Stimulated activated naive CD8-positive, alpha-beta T cell treated with anti-CD3 and anti-CD28 coated beads, Interleukin-15, Interleukin-2, amounts not matched to agents 100 ng/mL and 50 ng/mL, for 24 hours (primary cell): ENCODE data around the gene FBRS.

Experiments used
- H3K27ac Mint-ChIP-seq: one replicate; pipeline ENCODE4 v1.8.0; 2021; ENCODE audit warnings: mild to moderate bottlenecking, mixed read lengths
- H3K27me3 Mint-ChIP-seq: one replicate; pipeline ENCODE4 v1.8.0; 2021; ENCODE audit warnings: mixed read lengths
- H3K36me3 Mint-ChIP-seq: one replicate; pipeline ENCODE4 v1.8.0; 2021; ENCODE audit warnings: low read depth, mixed read lengths
- H3K4me1 Mint-ChIP-seq: one replicate; pipeline ENCODE4 v1.8.0; 2021; ENCODE audit warnings: low read depth, mixed read lengths
- H3K4me3 Mint-ChIP-seq: one replicate; pipeline ENCODE4 v1.8.0; 2021; ENCODE audit warnings: mild to moderate bottlenecking, mixed read lengths
- H3K9me3 Mint-ChIP-seq: one replicate; pipeline ENCODE4 v1.8.0; 2021; ENCODE audit warnings: mixed read lengths

FBRS gene

DNA sequence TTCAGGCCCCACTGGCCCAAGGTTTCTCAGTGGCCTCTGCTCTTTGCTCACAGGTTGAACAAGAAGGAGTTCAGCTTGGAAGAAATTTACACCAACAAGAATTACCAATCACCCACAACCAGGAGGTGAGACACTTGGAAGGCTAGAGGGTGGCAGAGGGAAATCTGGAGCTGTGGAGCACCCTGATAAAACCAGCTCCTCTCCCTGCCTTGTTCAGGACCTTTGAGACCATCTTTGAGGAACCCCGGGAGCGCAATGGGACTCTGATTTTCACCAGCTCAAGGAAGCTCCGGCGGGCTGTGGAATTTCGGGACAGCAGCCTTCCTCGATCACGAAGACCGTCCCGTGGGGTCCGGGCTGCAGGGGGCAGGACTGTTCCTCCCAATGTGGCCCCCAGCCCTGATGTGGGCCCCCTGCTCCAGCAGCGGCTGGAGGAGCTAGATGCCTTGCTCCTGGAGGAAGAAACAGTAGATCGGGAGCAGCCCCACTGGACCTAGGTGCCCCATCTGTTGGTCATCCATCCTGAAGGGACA, 2.4 kb upstream of the FBRS start:
- H3K36me3 Mint-ChIP-seq, result peaks cover 47% of the 10 kb centered on the region
- H3K27me3 Mint-ChIP-seq, result no peaks in the 10 kb centered on the region
- H3K4me1 Mint-ChIP-seq, result peaks cover 44% of the 10 kb centered on the region
- no peak overlapping the region for H3K4me3 Mint-ChIP-seq
- H3K9me3 Mint-ChIP-seq, result no peaks in the 10 kb centered on the region
- H3K27ac Mint-ChIP-seq, result no peak overlapping the region

DNA sequence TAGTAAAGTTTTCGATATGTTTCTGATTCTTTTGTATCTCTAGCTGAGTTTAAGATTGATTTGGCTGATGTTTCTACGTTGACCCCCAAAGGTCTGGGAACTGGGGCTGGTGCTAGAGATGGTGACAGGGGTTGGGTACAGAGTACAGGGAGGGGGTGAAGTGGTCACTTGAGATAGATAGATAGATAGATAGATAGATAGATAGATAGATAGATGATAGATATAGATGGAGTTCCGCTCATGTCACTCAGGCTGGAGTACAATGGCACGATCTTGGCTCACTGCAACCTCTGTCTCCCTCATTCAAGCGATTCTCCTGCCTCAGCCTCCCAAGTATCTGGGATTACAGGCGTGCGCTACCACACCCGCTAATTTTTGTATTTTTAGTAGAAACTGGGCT, 1.8 kb upstream of the FBRS start:
- Mint-ChIP-seq H3K27ac (peak overlapping the region; percentile 45), H3K4me1 (peaks cover 49% of the 10 kb centered on the region), H3K27me3 (no peaks in the 10 kb centered on the region), H3K9me3 (no peaks in the 10 kb centered on the region), H3K4me3 (no peak overlapping the region), H3K36me3 (peaks cover 52% of the 10 kb centered on the region)

DNA sequence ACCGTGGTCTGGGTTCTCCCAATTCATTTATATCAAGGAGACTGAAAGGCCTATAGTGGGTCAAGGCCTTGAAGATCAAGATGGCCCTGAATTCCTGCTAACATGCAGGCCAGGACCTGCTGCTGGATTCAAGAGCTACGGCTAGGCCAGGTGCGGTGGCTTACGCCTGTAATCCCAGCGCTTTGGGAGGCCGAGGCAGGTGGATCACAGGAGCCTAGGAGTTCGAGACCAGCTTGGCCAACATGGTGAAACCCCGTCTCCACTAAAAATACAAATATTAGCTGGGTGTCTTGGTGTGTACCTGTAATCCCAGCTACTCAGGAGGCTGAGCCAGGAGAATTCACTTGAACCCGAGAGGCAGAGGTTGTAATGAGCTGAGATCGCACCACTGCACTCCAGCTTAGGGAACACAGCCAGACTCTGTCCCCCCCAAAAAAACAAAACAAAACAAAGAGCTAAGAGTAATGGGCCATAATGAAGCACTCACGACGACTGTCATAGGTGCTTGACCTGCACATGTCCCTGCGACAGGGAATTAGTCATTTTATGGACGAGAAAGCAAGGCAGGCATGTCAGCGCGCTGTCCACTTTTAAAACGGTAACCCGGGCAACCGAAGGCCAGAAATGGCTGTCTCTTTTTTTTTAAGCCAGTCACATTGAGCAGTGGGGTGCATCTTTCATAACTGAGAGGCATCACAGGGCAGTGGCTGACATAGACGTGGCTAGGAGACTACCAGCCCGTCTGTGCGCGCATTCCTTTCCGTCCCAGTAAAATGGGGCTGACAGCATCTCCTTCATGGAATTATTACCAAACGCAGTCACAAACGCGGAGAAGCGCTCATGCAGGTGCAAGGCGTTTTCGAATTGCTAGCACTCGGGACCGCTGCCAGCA, 1.0 kb upstream of the FBRS start:
- Mint-ChIP-seq H3K4me3 (peak overlapping the region; percentile 82), H3K4me1 (peaks cover 51% of the 10 kb centered on the region), H3K27ac (peak overlapping the region; percentile 94), H3K36me3 (peaks cover 58% of the 10 kb centered on the region), H3K27me3 (no peaks in the 10 kb centered on the region), H3K9me3 (no peaks in the 10 kb centered on the region)

DNA sequence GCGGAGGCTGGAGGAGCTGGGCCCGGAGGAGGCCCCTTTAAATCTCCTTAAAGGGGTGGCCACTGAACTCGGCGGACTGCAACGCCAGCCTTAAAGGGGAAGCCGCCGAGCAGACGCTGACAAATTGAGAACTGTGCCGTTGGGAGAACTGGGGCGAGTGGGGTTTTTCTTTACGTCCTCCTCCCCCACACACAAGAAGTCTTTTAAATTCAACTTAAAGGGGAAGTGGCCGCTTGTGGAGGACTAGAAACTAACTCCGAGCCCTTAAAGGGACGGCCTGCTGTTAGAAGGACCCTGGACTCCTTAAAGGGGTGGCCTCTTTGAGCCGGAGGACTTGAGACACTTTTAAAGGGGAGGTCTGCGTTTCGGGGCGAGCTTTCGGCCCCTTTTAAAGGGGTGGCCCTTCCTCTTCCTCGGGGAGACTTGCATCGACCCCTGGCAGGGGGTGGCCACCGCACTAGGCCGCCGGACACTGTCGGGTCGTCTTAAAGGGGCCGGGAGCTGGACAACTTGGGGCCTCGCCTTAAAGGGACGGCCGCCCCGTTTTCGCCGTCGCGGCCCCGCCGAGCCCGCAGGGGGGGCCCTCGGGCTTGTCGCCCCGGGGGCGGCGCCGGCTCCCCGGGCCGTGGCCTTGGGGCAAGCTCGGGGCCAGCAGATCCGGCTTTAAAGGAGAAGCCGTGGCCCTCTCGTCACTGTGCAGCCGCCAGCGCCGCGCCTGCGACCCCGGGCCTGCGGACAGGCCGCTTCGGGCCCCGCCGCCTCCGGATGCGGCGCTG, 688 bp downstream of the FBRS start:
- peak overlapping the region; percentile 91 for H3K4me3 Mint-ChIP-seq
- H3K36me3 Mint-ChIP-seq, result peaks cover 61% of the 10 kb centered on the region
- peaks cover 54% of the 10 kb centered on the region for H3K4me1 Mint-ChIP-seq
- H3K27ac Mint-ChIP-seq, result peak overlapping the region; percentile 99
- H3K9me3 Mint-ChIP-seq, result no peaks in the 10 kb centered on the region
- no peaks in the 10 kb centered on the region for H3K27me3 Mint-ChIP-seq

DNA sequence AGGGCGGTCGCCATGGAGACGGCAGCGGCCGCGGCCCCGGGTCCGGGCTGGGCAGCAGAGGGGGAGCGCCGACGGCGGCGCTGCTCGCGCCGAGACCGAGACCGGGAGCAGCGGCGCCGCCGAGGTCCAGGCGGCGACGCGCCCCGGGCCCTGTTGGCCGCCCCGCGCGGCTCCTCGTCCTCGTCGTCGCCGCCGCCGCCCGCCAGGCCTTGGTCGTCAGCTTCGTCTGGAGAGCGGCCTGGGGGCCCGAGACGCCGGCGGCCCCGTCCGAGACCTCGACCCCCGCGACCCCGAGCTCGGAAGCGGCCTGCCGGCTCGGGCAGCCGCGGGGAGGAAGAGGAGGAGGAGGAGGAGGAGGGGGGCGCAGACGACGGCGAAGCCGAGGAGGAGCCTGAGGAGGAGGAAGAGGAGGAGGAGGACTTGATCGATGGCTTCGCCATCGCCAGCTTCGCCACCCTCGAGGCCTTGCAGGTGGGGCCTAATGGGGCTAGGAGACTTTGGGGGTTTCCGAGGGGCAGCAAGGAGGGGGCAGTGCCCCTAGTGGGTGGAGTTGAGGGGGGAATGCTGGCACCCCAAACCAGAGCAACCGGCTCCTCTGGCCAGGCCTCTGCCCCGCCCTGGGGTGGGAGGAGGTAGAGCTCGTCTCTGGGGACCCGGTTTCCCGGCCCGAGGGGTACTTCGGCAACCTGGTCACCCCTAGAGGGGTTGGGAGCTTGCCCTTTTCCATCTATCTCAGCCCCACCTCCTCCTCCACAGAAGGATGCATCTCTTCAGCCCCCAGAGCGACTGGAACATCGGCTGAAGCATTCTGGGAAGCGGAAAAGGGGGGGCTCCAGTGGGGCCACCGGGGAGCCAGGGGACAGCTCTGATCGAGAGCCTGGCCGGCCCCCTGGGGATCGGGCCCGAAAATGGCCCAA, 1.5 kb downstream of the FBRS start:
- Mint-ChIP-seq H3K4me1 (peaks cover 55% of the 10 kb centered on the region), H3K36me3 (peaks cover 56% of the 10 kb centered on the region), H3K4me3 (peak overlapping the region; percentile 97), H3K27me3 (no peaks in the 10 kb centered on the region), H3K27ac (peak overlapping the region; percentile 97), H3K9me3 (no peaks in the 10 kb centered on the region)

DNA sequence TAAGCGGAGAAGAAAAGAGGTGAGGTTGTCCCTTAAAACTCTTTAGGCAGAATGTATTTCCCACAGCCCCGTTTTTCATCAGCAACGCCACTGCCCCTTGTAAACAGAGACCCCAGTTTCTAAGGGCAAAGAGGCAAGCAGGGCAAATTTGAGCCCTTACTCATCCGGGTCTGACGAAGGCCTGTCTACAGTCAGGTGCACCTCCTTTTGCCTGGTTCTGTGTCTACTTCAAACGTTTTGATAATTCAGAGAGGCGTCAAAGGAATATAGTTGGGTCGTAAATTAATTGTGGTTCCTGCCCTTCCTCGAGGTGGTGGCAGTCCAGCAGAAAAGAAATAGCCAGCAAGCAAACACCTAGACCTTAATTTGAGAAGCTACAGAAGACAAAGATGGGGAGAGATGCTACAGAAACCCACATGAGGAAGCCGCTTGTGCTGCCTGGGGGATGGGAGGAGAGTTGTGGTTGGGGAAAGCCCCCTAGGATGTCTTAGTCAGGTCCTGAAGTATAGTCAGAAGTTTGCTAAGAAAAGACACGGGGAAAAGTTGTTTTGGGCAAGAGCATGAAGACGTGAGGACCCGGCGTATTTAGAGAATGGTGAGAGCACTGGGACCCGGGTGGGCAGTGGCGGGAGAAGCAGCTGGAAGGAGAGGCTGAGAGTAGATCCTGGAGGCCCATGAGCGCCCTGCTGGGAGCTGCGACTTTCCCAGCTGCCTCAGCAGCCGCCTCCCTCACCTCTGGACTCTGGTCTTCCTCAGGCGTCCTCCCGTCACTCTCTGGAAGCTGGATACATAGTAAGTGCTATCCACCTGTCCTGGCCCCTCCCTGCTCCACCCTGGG, 2.4 kb downstream of the FBRS start:
- H3K27me3 Mint-ChIP-seq, result no peaks in the 10 kb centered on the region
- H3K4me3 Mint-ChIP-seq, result peak overlapping the region; percentile 97
- no peaks in the 10 kb centered on the region for H3K9me3 Mint-ChIP-seq
- peak overlapping the region; percentile 97 for H3K27ac Mint-ChIP-seq
- H3K4me1 Mint-ChIP-seq, result peaks cover 55% of the 10 kb centered on the region
- peaks cover 59% of the 10 kb centered on the region for H3K36me3 Mint-ChIP-seq

DNA sequence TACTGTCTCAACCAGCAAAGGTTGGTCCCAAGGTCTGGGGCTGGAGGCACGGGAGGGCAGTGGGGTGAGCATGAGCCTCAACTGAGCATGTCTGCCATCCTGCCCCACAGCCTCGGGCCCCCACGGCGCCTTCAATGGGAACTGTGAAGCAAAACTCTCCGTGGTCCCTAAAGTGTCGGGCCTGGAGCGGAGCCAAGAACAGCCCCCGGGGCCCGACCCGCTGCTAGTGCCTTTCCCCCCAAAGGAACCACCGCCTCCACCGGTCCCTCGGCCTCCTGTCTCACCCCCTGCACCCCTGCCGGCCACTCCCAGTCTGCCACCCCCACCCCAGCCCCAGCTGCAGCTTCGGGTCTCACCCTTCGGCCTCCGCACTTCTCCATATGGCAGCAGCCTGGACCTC, 4.2 kb downstream of the FBRS start:
- Mint-ChIP-seq H3K9me3 (no peaks in the 10 kb centered on the region), H3K27ac (peak overlapping the region; percentile 97), H3K27me3 (no peaks in the 10 kb centered on the region), H3K4me1 (peaks cover 38% of the 10 kb centered on the region), H3K4me3 (peak overlapping the region; percentile 97), H3K36me3 (peaks cover 54% of the 10 kb centered on the region)

DNA sequence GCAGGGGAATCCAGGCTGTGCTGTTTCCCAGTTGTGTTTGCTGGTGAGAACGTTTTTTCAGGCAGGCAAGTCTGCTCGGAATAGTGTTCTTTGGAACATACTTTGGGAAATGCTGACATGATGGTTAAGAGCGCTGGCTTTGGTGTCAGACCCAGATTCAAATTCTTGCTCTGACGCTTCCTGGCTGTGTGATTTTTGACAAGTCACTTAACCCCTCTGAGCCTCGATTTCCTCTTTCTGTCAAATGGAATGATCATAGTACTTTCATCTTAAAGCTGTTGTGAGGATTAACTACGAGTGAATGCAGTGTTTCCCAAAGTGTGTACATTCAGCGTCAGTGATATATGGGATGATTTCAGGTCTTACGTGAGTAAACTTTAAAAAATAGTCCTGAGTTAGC, 4.8 kb downstream of the FBRS start:
- H3K27ac Mint-ChIP-seq, result peak overlapping the region; percentile 74

DNA sequence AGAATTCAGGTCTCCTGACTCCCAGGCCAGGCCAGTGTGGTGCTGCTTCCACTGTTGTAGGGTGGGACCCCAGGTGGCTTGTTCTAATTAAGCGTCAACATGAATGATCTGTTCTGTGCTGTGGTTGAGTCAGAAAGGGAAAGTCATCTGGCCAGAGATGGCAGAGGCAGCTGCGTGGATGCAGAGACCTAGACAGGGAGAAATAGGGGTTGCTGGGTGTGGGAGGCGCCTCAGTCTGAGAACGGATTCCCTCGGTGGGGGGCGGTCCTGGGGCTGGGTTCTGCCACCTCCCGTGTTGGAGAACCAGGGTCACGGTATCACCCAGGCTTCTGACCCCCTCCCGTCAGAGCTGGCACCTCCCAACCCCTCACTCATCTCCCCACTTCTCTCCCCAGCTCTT, 5.6 kb downstream of the FBRS start:
- peak overlapping the region; percentile 74 for H3K27ac Mint-ChIP-seq

More for the DNA sequence above, 4.8 kb downstream of the FBRS start:
- Mint-ChIP-seq H3K9me3 (no peaks in the 10 kb centered on the region), H3K4me3 (peak overlapping the region; percentile 44), H3K36me3 (peaks cover 57% of the 10 kb centered on the region), H3K4me1 (peaks cover 35% of the 10 kb centered on the region), H3K27me3 (no peaks in the 10 kb centered on the region)

DNA sequence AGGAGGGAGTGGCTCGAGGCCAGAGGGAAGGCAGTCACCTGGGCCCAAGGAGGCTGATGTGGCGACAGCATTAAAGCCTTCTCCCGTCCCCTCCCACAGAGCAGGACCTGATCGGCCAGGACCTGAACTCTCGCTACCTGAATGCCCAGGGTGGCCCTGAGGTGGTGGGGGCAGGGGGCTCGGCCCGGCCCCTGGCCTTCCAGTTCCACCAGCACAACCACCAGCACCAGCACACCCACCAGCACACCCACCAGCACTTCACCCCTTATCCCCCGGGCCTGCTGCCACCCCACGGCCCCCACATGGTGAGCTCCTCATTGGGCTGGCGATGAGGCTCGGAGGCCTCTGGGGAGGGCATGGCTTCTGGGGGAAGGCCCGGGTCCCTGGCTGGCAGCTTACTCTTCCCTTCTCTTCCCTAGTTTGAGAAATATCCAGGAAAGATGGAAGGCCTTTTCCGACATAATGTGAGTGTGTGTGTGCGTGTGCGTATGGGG, 6.4 kb downstream of the FBRS start:
- Mint-ChIP-seq H3K4me1 (peaks cover 35% of the 10 kb centered on the region), H3K36me3 (peaks cover 59% of the 10 kb centered on the region), H3K9me3 (no peaks in the 10 kb centered on the region), H3K4me3 (no peak overlapping the region), H3K27ac (peak overlapping the region; percentile 49), H3K27me3 (no peaks in the 10 kb centered on the region)

More for the DNA sequence above, 5.6 kb downstream of the FBRS start:
- Mint-ChIP-seq H3K27me3 (no peaks in the 10 kb centered on the region), H3K9me3 (no peaks in the 10 kb centered on the region), H3K36me3 (peaks cover 59% of the 10 kb centered on the region), H3K4me1 (peaks cover 35% of the 10 kb centered on the region), H3K4me3 (peak overlapping the region; percentile 44)

DNA sequence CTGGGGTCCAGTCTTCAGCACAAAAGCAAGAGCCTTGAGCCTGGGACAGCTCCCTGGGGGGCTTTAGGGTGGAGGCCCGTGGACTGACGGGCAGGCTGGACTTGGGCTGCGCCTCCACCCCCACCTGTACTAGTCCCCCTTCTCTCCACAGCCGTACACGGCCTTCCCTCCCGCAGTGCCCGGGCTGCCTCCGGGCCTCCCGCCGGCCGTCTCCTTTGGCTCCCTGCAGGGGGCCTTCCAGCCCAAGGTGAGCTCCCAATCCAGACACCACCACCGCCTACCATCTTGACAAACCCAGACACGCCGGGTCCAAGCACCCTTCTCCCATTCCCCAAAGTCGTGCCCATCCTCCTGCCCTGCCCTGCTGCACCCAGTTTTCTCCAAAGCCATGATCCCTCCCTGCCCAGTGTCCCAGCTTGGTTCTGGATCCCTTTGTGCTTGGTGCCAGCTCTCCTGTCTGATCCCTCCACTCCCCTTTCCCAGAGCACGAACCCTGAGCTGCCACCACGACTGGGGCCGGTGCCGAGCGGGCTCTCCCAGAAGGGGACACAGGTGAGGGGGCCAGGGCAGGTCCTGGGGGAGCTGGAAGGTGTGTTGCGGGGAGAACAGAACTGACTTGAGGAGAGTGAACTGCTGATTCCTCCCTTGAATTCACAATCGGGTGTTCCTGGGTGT, 7.1 kb downstream of the FBRS start:
- H3K4me1 Mint-ChIP-seq, result peaks cover 35% of the 10 kb centered on the region
- H3K9me3 Mint-ChIP-seq, result no peaks in the 10 kb centered on the region
- no peak overlapping the region for H3K4me3 Mint-ChIP-seq
- peak overlapping the region; percentile 49 for H3K27ac Mint-ChIP-seq
- H3K27me3 Mint-ChIP-seq, result no peaks in the 10 kb centered on the region
- H3K36me3 Mint-ChIP-seq, result peaks cover 59% of the 10 kb centered on the region

DNA sequence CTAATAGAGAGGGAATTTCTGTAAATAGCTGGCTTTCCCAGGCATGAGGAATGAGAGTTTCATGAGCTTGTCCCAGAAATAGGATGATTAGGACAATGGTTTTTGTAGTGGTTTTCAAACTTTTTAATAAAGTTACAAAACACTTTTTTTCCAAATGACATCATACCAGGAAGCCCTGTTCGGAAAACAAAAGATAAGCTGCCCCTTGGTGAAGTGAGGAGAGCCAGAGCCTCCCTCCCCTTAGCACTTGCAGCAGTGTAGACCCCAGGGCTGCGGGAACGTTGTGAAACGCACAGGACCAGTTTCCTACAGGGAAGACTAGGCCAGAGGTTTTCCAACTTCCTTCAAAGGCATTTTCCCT, 7.6 kb downstream of the FBRS start:
- Mint-ChIP-seq H3K4me1 (peaks cover 30% of the 10 kb centered on the region), H3K9me3 (no peaks in the 10 kb centered on the region), H3K27ac (no peak overlapping the region), H3K4me3 (no peak overlapping the region), H3K36me3 (peaks cover 57% of the 10 kb centered on the region), H3K27me3 (no peaks in the 10 kb centered on the region)

DNA sequence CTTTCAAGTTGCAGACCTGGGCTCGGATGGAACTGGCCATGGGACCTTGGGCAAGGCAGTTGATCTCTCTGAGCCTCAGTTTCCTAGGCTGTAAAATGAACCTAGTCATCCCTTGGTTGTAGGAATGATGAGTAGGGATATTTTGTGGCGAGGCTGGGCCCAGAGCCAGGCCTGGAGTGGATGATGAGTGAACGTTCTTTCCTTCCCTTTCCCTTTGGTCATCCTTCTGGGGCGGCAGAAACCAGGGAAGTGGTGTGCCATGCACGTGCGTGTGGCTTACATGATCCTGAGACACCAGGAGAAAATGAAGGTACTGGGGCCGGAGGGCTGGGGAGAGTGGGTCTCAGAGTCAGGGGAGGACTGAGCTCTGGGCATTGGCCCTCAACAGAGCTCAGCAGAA, 8.4 kb downstream of the FBRS start:
- Mint-ChIP-seq H3K27me3 (no peaks in the 10 kb centered on the region), H3K4me3 (no peak overlapping the region), H3K27ac (no peak overlapping the region), H3K36me3 (peaks cover 52% of the 10 kb centered on the region), H3K4me1 (peaks cover 21% of the 10 kb centered on the region), H3K9me3 (no peaks in the 10 kb centered on the region)
